A549 (cell line): Measurements from ENCODE around the gene TICAM1. TPM values are rescaled to one million over a fixed set of nuclear protein-coding genes. Genes with fewer than 3 reads are reported as not detected.
A peak's percentile ranks its signal among the peaks of the same experiment; 100 is the strongest.

ENCODE experiments used
- ATAC-seq, 2 experiments: fragments of 200-7000 bp in 1 of 2; fragments of >200 bp in 1 of 2; cut with Nextera tagmentation in 1 of 2; cut with Tn5 transposase in 1 of 2; 3 replicates each; pipeline versions ENCODE4 v1.8.0 to v1.9.1; 2018 to 2020; ENCODE audit warnings: mild to moderate bottlenecking in 1 of 2, moderate library complexity in 1 of 2
- CTCF ChIA-PET: fragments of 300-600 bp; sonication (Branson Sonifier 250); formaldehyde crosslinking; extraction: SDS; loops from one replicate; lab custom pipeline; 2021; ENCODE audit warnings: antibody characterized with exemption, inconsistent platforms; lab: Yijun Ruan, JAX
- POLR2A ChIA-PET: fragments of 350-600 bp; formaldehyde crosslinking; extraction: SDS; loops from one replicate; lab custom pipeline; 2021; ENCODE audit warnings: antibody characterized with exemption, inconsistent platforms; lab: Yijun Ruan, JAX
- DNase-seq, 2 experiments: peaks; one replicate each; pipeline versions ENCODE4 v3.0.0 to v3.0.0-alpha.2; 2011 to 2016; ENCODE audit warnings: low read depth in 1 of 2, low spot score in 1 of 2
- FAIRE-seq: peaks from 2 replicates; lab custom pipeline; 2011; peaks lifted over from hg19 to GRCh38; lab: Jason Lieb, UNC
- H3K27ac ChIP-seq, 2 experiments: fragments of >200 bp; sonication (Bioruptor Twin); formaldehyde crosslinking; 3 replicates each; pipeline ENCODE4 v1.5.1; 2016 to 2017
- H3K4me1 ChIP-seq: fragments of >200 bp; sonication (Bioruptor Twin); formaldehyde crosslinking; 3 replicates; pipeline ENCODE4 v1.6.1; 2016
- H3K4me2 ChIP-seq: fragments of >200 bp; sonication (Bioruptor Twin); formaldehyde crosslinking; 3 replicates; pipeline ENCODE4 v1.6.1; 2016
- H3K4me3 ChIP-seq: fragments of >200 bp; sonication (Bioruptor Twin); formaldehyde crosslinking; 3 replicates; pipeline ENCODE4 v1.5.1; 2016
- H3K9me3 ChIP-seq: fragments of >200 bp; sonication (Bioruptor Twin); formaldehyde crosslinking; 3 replicates; pipeline ENCODE4 v1.6.1; 2016
- BHLHE40 ChIP-seq: IDR thresholded peaks from 2 replicates; pipeline ENCODE4 v1.6.1; 2012; ENCODE audit warnings: low read depth, low read length, inconsistent platforms
- CBX2 ChIP-seq: fragments of 200-600 bp; sonication (generic); IDR thresholded peaks from 2 replicates; pipeline ENCODE4 v1.6.1; 2016; ENCODE audit warnings: low read depth, mild to moderate bottlenecking, borderline replicate concordance
- CEBPB ChIP-seq, 2 experiments: fragments of >200 bp in 1 of 2; sonication (Bioruptor Twin) in 1 of 2; formaldehyde crosslinking in 1 of 2; IDR thresholded peaks; 2 replicates each; pipeline ENCODE4 v1.6.1; 2012 to 2016
- CHD4 ChIP-seq: fragments of 200-600 bp; sonication (generic); IDR thresholded peaks from 2 replicates; pipeline ENCODE4 v1.6.1; 2016; ENCODE audit warnings: antibody characterized with exemption, mild to moderate bottlenecking, borderline replicate concordance
- E2F6 ChIP-seq: IDR thresholded peaks from 2 replicates; pipeline ENCODE4 v1.6.1; 2012; ENCODE audit warnings: low read depth, borderline replicate concordance
- EHF ChIP-seq: fragments of 250-450 bp; sonication (Bioruptor Pico); IDR thresholded peaks from 2 replicates; pipeline ENCODE4 v1.5.0; 2020; ENCODE audit warnings: mild to moderate bottlenecking
- ELK1 ChIP-seq: fragments of 150-350 bp; IDR thresholded peaks from 2 replicates; pipeline ENCODE4 v1.6.1; 2014; ENCODE audit warnings: low read depth, mild to moderate bottlenecking, low read length
- EP300 ChIP-seq, 2 experiments: fragments of >200 bp; sonication (Bioruptor Twin); formaldehyde crosslinking; IDR thresholded peaks; 2 replicates in 1 of 2; 3 replicates in 1 of 2; pipeline ENCODE4 v1.6.1; 2016 to 2017
- ESRRA ChIP-seq: fragments of 150-350 bp; IDR thresholded peaks from 2 replicates; pipeline ENCODE4 v1.6.1; 2014; ENCODE audit warnings: mild to moderate bottlenecking, low read length, borderline replicate concordance
- FOXS1 ChIP-seq: fragments of 250-450 bp; sonication (Bioruptor Pico); IDR thresholded peaks from 2 replicates; pipeline ENCODE4 v1.5.0; 2020; ENCODE audit warnings: mild to moderate bottlenecking, moderate library complexity
- GATA3 ChIP-seq: IDR thresholded peaks from 2 replicates; pipeline ENCODE4 v1.6.1; 2012; ENCODE audit warnings: borderline replicate concordance
- KDM1A ChIP-seq: fragments of 200-600 bp; sonication (generic); IDR thresholded peaks from 2 replicates; pipeline ENCODE4 v1.6.1; 2016; ENCODE audit warnings: low read depth, mild to moderate bottlenecking
- KDM5A ChIP-seq: fragments of 200-600 bp; sonication (generic); IDR thresholded peaks from 2 replicates; pipeline ENCODE4 v1.6.1; 2016; ENCODE audit warnings: antibody characterized with exemption, mild to moderate bottlenecking
- MAFK ChIP-seq: fragments of 450-650 bp; IDR thresholded peaks from 2 replicates; pipeline ENCODE4 v1.6.1; 2014; ENCODE audit not compliant: partially characterized antibody
- MAZ ChIP-seq: fragments of 150-350 bp; IDR thresholded peaks from 2 replicates; pipeline ENCODE4 v1.6.1; 2014; ENCODE audit warnings: antibody characterized with exemption, low read depth, low read length, borderline replicate concordance
- MYC ChIP-seq: IDR thresholded peaks from 2 replicates; pipeline ENCODE4 v1.6.1; 2012; ENCODE audit warnings: mild to moderate bottlenecking, inconsistent platforms, low read length, improper control_type of control experiment, borderline replicate concordance
- NFE2L2 ChIP-seq: fragments of 150-350 bp; conservative IDR thresholded peaks from 2 replicates; pipeline ENCODE4 v1.6.1; 2014; ENCODE audit warnings: low read length
- NPAS2 ChIP-seq: fragments of 250-450 bp; sonication (Bioruptor Pico); IDR thresholded peaks from 2 replicates; pipeline ENCODE4 v1.8.0; 2022; ENCODE audit warnings: mild to moderate bottlenecking, moderate library complexity, borderline replicate concordance
- PHF8 ChIP-seq: fragments of 200-600 bp; sonication (generic); IDR thresholded peaks from 2 replicates; pipeline ENCODE4 v1.6.1; 2016; ENCODE audit warnings: low read depth, mild to moderate bottlenecking, antibody characterized with exemption, moderate library complexity, borderline replicate concordance
- POLR2A ChIP-seq: IDR thresholded peaks from 2 replicates; pipeline ENCODE4 v1.6.1; 2012; ENCODE audit warnings: mild to moderate bottlenecking, low read length
- RAD21 ChIP-seq, 2 experiments: fragments of >200 bp in 1 of 2; sonication (Bioruptor Twin) in 1 of 2; formaldehyde crosslinking in 1 of 2; IDR thresholded peaks in 1 of 2; conservative IDR thresholded peaks in 1 of 2; 2 replicates in 1 of 2; 3 replicates in 1 of 2; pipeline ENCODE4 v1.6.1; 2012 to 2018; ENCODE audit warnings: inconsistent platforms in 1 of 2
- RARB ChIP-seq: fragments of 250-450 bp; sonication (Bioruptor Pico); IDR thresholded peaks from 2 replicates; pipeline ENCODE4 v1.8.0; 2021; ENCODE audit warnings: mild to moderate bottlenecking, moderate library complexity
- RCOR1 ChIP-seq: fragments of 150-350 bp; IDR thresholded peaks from 2 replicates; pipeline ENCODE4 v1.6.1; 2014; ENCODE audit warnings: antibody characterized with exemption, low read length, low read depth
- TFCP2L1 ChIP-seq: fragments of 250-450 bp; sonication (Bioruptor Pico); IDR thresholded peaks from 2 replicates; pipeline ENCODE4 v1.5.0; 2021; ENCODE audit warnings: mild to moderate bottlenecking
- TP53 ChIP-seq: fragments of 250-450 bp; sonication (Bioruptor Pico); IDR thresholded peaks from 2 replicates; pipeline ENCODE4 v1.5.0; 2021; ENCODE audit warnings: mild to moderate bottlenecking, moderate library complexity
- WGBS: methylation state at CpG from one replicate; pipeline ENCODE4 v1.1.6; 2017; ENCODE audit errors: missing lambda C conversion rate; 5-methylcytosine and 5-hydroxymethylcytosine counted together
- polyA plus RNA-seq, 4 experiments: library from polyadenylated mRNA; depleted of rRNA in 3 of 4; stranded (reverse); fragments of >200 nt; fragmentation: RNase III in 1 of 4; extraction: RNeasy Plus Mini Kit Qiagen cat#74134 plus additional on column Dnase treatment in 1 of 4; gene quantifications; 2 replicates in 3 of 4; 3 replicates in 1 of 4; pipeline ENCODE4 v1.2.3, GENCODE V29; 2011 to 2017
- TF ChIP-seq, protein P1 (sequence below): IDR thresholded peaks from 2 replicates; pipeline ENCODE4 v1.6.1; 2012

TICAM1 gene
- polyA plus RNA-seq, 2 of the 4 experiments (the other 2 are of a cell fraction) = 0.78 to 4.0 TPM

GRCh38 chr19:4830768-4831265 is 695 bp downstream of the TICAM1 start:
- H3K4me3 ChIP-seq = peak overlapping the region; percentile 81
- FAIRE-seq (no peak), ATAC-seq (peak; percentile 30 to 58; a peak in 1 of 6 replicates), DNase-seq (no peak)
- peak overlapping the region; percentile 88 for H3K4me2 ChIP-seq
- H3K4me1 ChIP-seq = peaks cover 19% of the 10 kb centered on the region
- TF ChIP-seq KDM5A = no peak
- TF ChIP-seq, protein P1, sequence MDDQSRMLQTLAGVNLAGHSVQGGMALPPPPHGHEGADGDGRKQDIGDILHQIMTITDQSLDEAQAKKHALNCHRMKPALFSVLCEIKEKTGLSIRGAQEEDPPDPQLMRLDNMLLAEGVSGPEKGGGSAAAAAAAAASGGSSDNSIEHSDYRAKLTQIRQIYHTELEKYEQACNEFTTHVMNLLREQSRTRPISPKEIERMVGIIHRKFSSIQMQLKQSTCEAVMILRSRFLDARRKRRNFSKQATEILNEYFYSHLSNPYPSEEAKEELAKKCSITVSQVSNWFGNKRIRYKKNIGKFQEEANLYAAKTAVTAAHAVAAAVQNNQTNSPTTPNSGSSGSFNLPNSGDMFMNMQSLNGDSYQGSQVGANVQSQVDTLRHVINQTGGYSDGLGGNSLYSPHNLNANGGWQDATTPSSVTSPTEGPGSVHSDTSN = no peak
- no peak for TF ChIP-seq NFE2L2
- TF ChIP-seq CEBPB (IDR thresholded peaks at IDR 0.05) = no peak
- TF ChIP-seq CBX2 = no peak
- TF ChIP-seq TFCP2L1 = no peak
- no peak for TF ChIP-seq TP53
- no peak for TF ChIP-seq RAD21 (conservative IDR thresholded peaks at IDR 0.05 in 1 of 2, IDR thresholded peaks at IDR 0.05 in 1 of 2)
- TF ChIP-seq E2F6 = no peak
- no peak for TF ChIP-seq NPAS2
- no peak for TF ChIP-seq BHLHE40
- TF ChIP-seq RARB (CRISPR knock-in tag) = no peak
- POLR2A ChIA-PET = interaction anchor here (1.3 kb wide), 1 partner anchor 18 kb away, joined by 12 read pairs; no protein-coding TSS in a partner anchor
- no peaks in the 10 kb centered on the region for H3K9me3 ChIP-seq
- H3K27ac ChIP-seq = peak overlapping the region; percentile 89 to 95
- CTCF ChIA-PET = interaction anchor here (1.1 to 2.8 kb wide), 5 partner anchors 9 to 80 kb away, joined by 3 to 15 read pairs (median 6); no protein-coding TSS in a partner anchor
- WGBS = 25% methylated on average over 6 of the region's 6 CpGs

- H3K4me1 ChIP-seq = peaks cover 19% of the 10 kb centered on the region
- TF ChIP-seq GATA3 = no peak
- no peak for TF ChIP-seq EP300 (IDR thresholded peaks at IDR 0.05)
- TF ChIP-seq POLR2A = no peak
- TF ChIP-seq ESRRA = no peak
- TF ChIP-seq PHF8 = no peak
- no peak for TF ChIP-seq MYC
- no peak for TF ChIP-seq RCOR1
- peak overlapping the region; percentile 81 for H3K4me3 ChIP-seq
- ChIA-PET CTCF (interaction anchor here (1.5 to 2.8 kb wide), 4 partner anchors 10 to 34 kb away, joined by 4 to 15 read pairs (median 6); no protein-coding TSS in a partner anchor), POLR2A (no interaction called here)
- WGBS = 93% methylated on average over 6 of the region's 6 CpGs
- ATAC-seq (no peak), FAIRE-seq (no peak), DNase-seq (no peak)
- H3K27ac ChIP-seq = peak overlapping the region; percentile 89 to 95; a peak in 5 of 6 replicates
- H3K9me3 ChIP-seq = no peaks in the 10 kb centered on the region
- peak overlapping the region; percentile 88 for H3K4me2 ChIP-seq
Measured at GRCh38 chr19:4830332-4830731, 1.2 kb downstream of the TICAM1 start.

GRCh38 chr19:4829001-4829712 is 2.4 kb downstream of the TICAM1 start:
- TF ChIP-seq KDM1A = no peak
- no peak for TF ChIP-seq ELK1
- no peak for TF ChIP-seq MYC
- no peak for TF ChIP-seq CHD4
- no peak for TF ChIP-seq MAFK
- TF ChIP-seq MAZ = no peak
- TF ChIP-seq KDM5A = no peak
- TF ChIP-seq TFCP2L1 = no peak
- no peak for TF ChIP-seq FOXS1
- TF ChIP-seq EHF = no peak
- TF ChIP-seq NPAS2 = no peak
- TF ChIP-seq, all 56 proteins: peak for 0
- peak overlapping the region; percentile 88 for H3K4me2 ChIP-seq
- H3K9me3 ChIP-seq = no peaks in the 10 kb centered on the region
- FAIRE-seq (no peak), ATAC-seq (0 out of 6 replicates have a peak, but pooled peaks of 1 of the 2 experiments have one; percentile 22), DNase-seq (no peak)
- WGBS = 66% methylated on average over 13 of the region's 16 CpGs
- peaks cover 19% of the 10 kb centered on the region for H3K4me1 ChIP-seq
- H3K27ac ChIP-seq = peak overlapping the region; percentile 26 to 50; a peak in 3 of 6 replicates
- no peak overlapping the region for H3K4me3 ChIP-seq
- ChIA-PET CTCF (interaction anchor here (0.6 to 2.8 kb wide), 5 partner anchors 12 to 677 kb away, joined by 3 to 15 read pairs (median 3); no protein-coding TSS in a partner anchor), POLR2A (no interaction called here)
